K562 treated with DMSO at 1 percent for 48 hours (cell line): ENCODE results near the gene CHN2. TPM values are rescaled to one million over a fixed set of nuclear protein-coding genes. Genes with fewer than 3 reads are reported as not detected.

Experiments used
- total RNA-seq: library from RNA; unstranded; fragments of 300-600 nt; gene quantifications from 2 replicates; pipeline ENCODE4 v1.2.3, GENCODE V29; 2022; ENCODE audit warnings: low replicate concordance; ENCODE audit errors: extremely low read depth

Gene CHN2
- total RNA-seq, result not detected in 2 replicates

DNA sequence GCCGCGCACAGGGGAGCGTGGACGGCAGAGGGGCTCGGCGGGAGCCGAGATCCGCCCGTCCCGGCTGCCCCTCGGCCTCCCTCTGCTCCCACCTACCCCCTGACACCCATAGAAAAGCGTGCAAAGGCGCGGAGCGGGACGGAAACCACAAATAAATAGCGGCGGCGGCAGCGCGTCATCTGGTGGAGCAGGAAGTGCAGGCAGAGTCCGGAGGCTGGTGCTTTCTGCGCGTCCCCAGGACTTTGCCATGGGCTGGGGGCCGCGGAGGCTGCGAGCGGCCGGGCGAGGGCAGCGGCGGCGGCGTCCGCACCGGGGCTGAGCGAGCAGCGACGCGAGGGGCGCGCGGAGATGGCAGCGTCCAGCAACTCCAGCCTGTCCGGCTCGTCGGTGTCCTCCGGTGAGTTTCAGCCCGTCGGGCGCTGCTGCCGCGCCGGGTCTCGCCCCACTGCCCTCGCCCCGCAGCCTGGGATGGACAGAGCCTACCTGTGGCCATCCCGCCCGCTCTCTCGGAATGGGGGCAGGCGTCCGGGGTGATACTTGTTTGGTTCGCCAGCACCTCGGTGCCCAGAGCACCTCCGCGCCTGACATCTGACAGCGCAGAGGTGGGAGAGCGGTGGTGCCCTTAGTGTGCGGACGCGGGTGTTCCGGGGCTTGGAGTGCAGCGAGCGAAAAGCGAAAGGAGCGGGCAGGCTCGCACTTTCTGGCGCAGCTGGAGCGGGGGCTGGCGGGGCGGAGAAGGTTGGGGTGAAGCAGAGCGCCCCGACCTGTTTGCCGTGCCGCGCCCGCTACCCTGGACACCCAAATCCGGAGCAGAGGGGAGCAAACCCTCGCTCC is at the start of gene CHN2:
Gene CHN2, plus strand, starts transcription at position 182 of the 834 bp plus-strand sequence.

DNA sequence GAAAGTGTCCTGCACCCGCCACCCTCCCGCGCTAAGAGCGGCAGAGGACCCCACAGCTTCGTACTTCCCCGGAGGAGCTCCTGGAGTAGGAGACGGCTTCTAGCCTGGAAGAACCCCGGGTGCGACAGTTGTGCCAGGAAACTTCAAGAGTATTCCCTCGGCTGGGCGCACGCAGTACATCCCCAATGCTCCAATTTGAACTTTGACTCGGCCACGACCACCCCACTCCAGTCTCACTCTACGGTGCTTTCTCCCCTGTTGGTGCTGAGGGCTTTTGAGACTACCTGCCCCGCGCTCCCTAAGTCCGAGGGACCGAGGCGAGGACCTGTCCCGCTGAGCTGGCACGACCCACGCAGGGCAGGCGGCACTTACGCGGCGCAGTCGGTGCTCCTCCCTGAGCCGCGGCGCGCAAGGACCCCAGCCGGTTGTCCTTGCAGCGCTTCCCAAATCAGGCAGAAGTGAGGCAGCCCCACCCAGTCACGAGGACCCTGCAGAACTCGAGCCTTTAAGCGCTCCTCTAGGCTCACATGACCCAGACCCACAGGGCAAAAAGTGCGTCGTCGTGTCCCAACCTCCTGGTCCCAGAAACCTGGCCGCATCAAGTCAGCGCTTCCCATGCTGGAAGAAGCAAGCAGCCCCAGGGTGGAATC is 48.4 kb upstream of the CHN2 start, which contains the start of gene CPVL:
Gene CPVL, minus strand, starts transcription at position 481 of the 650 bp plus-strand sequence. CDS start 25,476 bp downstream, outside the sequence.

Other genes with a start within 250 kb of the CHN2 start
- gene TRIL, start 236.4 kb upstream of the CHN2 start, total RNA-seq, result not detected in 2 replicates
- not detected in 2 replicates for gene CPVL, start 48.2 kb upstream of the CHN2 start, total RNA-seq